ENCODE data around the gene KCNN1. TPM values are rescaled to one million over a fixed set of nuclear protein-coding genes. Genes with fewer than 3 reads are reported as not detected.

The KCNN1 gene
- total RNA-seq, 1 donor from 2014 or later, result 0.48 TPM

GRCh38 chr19:17947815-17948513, 18.9 kb upstream of the KCNN1 start:
- DNase-seq (ENCODE audit: low spot score), result peak; percentile 96

GRCh38 chr19:17948514-17948900, 18.4 kb upstream of the KCNN1 start:
- DNase-seq (ENCODE audit: low spot score), result no peak

GRCh38 chr19:17948931-17949930, 17.7 kb upstream of the KCNN1 start:
- DNase-seq (ENCODE audit: low spot score), result no peak

GRCh38 chr19:17949956-17950309, 17.0 kb upstream of the KCNN1 start:
- DNase-seq (ENCODE audit: low spot score), result no peak

GRCh38 chr19:17950310-17951156, 16.4 kb upstream of the KCNN1 start:
- DNase-seq (ENCODE audit: low spot score), result no peak

- no peak for DNase-seq (ENCODE audit: low spot score)
Observed at GRCh38 chr19:17951157-17951989, 15.5 kb upstream of the KCNN1 start.

GRCh38 chr19:17951990-17952976, 14.6 kb upstream of the KCNN1 start:
- DNase-seq (ENCODE audit: low spot score), result no peak

- no peak for DNase-seq (ENCODE audit: low spot score)
Observed at GRCh38 chr19:17953316-17953801, 13.5 kb upstream of the KCNN1 start.

GRCh38 chr19:17953869-17954268, 13.0 kb upstream of the KCNN1 start:
- DNase-seq (ENCODE audit: low spot score), result no peak

GRCh38 chr19:17954401-17954800, 12.5 kb upstream of the KCNN1 start:
- DNase-seq (ENCODE audit: low spot score), result no peak

GRCh38 chr19:17957149-17957849, 9.6 kb upstream of the KCNN1 start:
- no peak for DNase-seq (ENCODE audit: low spot score)

GRCh38 chr19:17957885-17958284, 9.0 kb upstream of the KCNN1 start:
- DNase-seq (ENCODE audit: low spot score), result no peak

- DNase-seq (ENCODE audit: low spot score), result no peak
Observed at GRCh38 chr19:17963936-17964691, 2.8 kb upstream of the KCNN1 start.

- DNase-seq (ENCODE audit: low spot score), result no peak
Observed at GRCh38 chr19:17965370-17966128, 1.4 kb upstream of the KCNN1 start.

- DNase-seq (ENCODE audit: low spot score), result no peak
Observed at GRCh38 chr19:17966129-17966483, 801 bp upstream of the KCNN1 start.

GRCh38 chr19:17967257-17968051, 547 bp downstream of the KCNN1 start:
- DNase-seq (ENCODE audit: low spot score), result no peak

GRCh38 chr19:17968362-17968761, 1.5 kb downstream of the KCNN1 start:
- DNase-seq (ENCODE audit: low spot score), result no peak
